IPS-18c (cell line): ENCODE measurements around the gene NINJ2.

Source experiments
- H3K4me3 ChIP-seq: 2 replicates; pipeline ENCODE4 v1.7.0; 2013; ENCODE audit warnings: low read depth, mild to moderate bottlenecking, low read length, moderate library complexity; ENCODE audit not compliant: insufficient read depth
- H3K9me3 ChIP-seq: one replicate; pipeline ENCODE4 v1.6.1; 2013; ENCODE audit warnings: mild to moderate bottlenecking, low read length, moderate library complexity; ENCODE audit not compliant: control insufficient read depth, insufficient read depth

The NINJ2 gene

DNA sequence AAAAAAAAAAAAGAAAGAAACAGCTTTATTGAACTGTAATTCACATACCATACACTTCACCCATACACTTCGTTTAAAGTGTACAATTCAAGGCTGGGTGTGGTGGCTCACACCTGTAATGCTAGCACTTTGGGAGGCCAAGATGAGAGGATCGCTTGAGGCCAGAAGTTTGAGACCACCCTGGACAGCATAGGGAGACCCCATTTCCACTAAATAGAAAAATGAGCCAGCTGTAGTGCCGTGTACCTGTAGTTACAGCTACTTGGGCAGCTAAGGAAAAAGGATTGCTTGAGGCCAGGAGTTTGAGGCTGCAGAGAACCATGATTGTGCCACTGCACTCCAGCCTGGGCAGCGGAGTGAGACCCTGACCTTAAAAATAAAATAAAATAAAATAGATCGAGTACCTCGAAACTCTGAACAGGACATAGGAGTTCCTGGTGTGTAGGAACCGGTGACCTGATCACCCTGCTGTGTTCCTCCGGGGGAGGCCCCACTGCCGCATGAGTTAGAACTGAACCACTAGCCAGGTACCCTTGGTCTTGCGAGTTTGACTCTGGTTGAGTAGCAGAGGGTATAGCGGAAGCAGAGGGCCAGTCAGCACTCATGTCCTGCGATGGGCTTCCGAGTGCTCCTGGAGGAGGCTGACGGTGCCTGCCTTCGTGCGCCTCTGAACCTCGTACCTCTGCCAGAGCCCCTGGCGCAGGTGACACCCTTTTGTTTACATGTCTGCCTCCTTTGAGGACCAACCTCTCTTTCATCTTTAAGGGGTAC lies 123.5 kb downstream of the NINJ2 start:
- H3K9me3 ChIP-seq, result no peaks in the 10 kb centered on the region
- H3K4me3 ChIP-seq, result no peak overlapping the region

DNA sequence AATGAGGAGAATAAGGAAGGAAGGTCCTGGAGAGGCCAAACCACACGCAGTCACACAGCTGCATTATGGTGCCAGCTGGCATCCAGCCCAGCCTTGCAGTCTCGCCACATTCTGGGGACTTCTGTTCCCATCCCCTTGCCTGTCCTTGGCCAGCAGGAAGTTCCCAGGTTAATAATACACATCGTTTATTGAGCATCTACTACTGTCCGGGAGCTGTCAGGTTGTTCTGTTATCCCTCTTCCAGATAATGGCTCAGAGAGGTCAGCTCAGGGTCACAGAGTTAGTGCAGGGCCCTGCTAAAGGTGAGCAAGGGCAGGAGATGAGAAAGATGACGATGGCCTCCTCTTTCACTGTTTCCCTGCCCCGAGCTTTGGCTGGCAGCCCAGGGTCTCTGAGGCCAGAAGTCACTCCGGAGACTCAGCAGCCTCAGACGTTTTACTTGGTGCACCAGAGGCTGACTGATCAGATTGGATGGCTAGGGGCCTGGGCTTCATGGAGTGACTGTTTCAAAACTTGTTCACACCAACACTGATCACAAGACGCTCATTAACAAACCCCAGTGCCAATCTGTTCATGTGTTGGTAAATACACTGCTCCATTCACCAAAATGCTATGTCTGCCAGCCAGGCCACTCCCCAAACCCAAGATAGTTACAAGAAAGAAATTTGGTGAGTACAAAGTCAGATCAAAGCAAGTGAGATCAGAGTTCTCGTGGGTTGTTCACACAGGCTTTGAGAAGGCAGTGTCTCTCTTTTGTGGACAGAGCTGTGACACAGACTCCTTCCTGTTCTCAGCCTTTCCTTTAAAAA lies 124.3 kb downstream of the NINJ2 start:
- H3K4me3 ChIP-seq, result no peak overlapping the region
- no peaks in the 10 kb centered on the region for H3K9me3 ChIP-seq

DNA sequence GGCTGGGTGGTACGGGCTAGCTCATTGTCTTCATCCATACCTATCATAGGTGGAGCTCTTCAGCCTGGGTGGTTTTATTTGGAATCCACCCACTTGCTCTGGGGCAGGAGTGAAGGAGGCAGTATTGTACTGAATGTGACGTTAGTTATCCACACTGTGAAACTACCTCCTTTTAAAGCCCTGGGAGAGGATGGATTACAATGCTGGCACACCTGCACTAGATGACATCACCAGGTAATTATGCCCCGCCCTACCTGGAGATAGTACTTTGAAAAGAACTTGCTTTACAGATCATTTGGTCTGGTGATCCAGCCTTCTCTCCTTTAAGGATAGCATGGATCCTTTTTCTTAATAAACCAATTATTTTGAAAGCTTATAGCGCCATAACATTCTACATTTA lies 125.5 kb downstream of the NINJ2 start:
- H3K4me3 ChIP-seq, result no peak overlapping the region

GRCh38 chr12:536751-537245 lies 126.4 kb downstream of the NINJ2 start:
- H3K9me3 ChIP-seq, result no peaks in the 10 kb centered on the region
- H3K4me3 ChIP-seq, result no peak overlapping the region

More for the DNA sequence above, 125.5 kb downstream of the NINJ2 start:
- no peaks in the 10 kb centered on the region for H3K9me3 ChIP-seq

DNA sequence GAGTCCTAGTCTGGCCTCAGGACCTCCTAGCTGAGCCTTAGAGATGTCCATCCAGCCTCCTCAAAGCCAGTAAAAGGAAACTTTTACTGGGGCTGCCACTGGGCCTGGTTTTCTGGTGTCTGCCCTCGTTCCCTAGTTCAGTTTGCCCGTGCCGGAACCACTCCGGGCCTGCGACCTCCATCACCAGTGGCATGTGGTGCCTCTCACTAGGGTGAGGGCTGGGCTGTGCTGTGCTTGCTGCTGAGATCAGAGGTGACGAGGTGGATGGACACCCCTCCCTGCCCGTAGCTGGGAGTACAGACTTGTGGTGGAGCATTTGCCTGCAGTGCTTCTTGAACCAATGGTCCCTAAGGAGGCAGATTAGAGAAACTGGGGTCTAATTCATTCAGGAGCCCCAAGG lies 127.8 kb downstream of the NINJ2 start:
- H3K4me3 ChIP-seq, result no peak overlapping the region
- no peaks in the 10 kb centered on the region for H3K9me3 ChIP-seq

GRCh38 chr12:534216-534615 lies 129.0 kb downstream of the NINJ2 start:
- no peaks in the 10 kb centered on the region for H3K9me3 ChIP-seq
- H3K4me3 ChIP-seq, result no peak overlapping the region

DNA sequence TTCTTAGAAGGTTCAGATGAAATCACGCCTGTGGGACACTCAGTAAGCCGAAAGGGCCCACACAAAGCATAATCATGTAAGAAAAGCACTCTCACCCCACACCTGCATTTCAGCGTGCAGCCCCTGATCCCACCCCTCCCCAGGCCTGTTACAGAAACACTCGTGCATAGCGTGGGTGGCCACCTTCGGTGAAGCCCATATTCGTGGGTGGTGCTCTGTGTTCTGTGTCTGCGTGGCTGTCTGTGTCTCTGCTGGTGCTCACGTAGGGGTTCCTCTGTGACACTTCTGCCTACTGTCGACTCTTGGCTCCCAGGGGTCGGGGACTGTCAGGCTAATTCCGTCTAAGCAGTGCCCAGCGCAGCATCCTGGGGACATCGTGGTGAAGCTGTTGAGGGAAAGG lies 129.5 kb downstream of the NINJ2 start:
- Histone ChIP-seq H3K9me3 (no peaks in the 10 kb centered on the region), H3K4me3 (no peak overlapping the region)

- Histone ChIP-seq H3K9me3 (no peaks in the 10 kb centered on the region), H3K4me3 (no peak overlapping the region)
Observed at GRCh38 chr12:532908-533565, 130.2 kb downstream of the NINJ2 start.

GRCh38 chr12:531951-532585 lies 131.2 kb downstream of the NINJ2 start:
- H3K4me3 ChIP-seq, result no peak overlapping the region
- no peaks in the 10 kb centered on the region for H3K9me3 ChIP-seq

- H3K9me3 ChIP-seq, result no peaks in the 10 kb centered on the region
- no peak overlapping the region for H3K4me3 ChIP-seq
Observed at GRCh38 chr12:530821-531220, 132.4 kb downstream of the NINJ2 start.

GRCh38 chr12:530308-530707 lies 132.9 kb downstream of the NINJ2 start:
- Histone ChIP-seq H3K4me3 (no peak overlapping the region), H3K9me3 (no peaks in the 10 kb centered on the region)

DNA sequence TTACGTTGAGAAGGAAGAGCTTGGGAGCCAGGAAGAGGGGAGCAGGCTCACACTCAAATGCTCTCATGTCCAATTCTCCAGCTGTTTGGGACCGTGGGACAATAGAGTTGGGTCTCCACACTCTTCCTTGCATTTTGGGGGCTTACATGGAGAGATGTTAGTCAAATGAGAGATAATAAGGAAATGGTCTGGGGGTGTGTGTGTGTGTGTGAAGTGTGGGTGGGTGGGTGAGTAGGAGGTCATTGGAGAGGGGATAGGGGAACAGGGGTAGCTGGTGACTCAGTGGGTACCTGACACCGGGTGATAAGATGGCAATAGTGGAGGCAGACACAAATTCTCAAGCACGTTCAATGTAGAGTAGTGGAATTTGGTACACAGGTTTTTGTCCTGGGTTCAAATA lies 135.5 kb downstream of the NINJ2 start:
- Histone ChIP-seq H3K4me3 (no peak overlapping the region), H3K9me3 (no peaks in the 10 kb centered on the region)

DNA sequence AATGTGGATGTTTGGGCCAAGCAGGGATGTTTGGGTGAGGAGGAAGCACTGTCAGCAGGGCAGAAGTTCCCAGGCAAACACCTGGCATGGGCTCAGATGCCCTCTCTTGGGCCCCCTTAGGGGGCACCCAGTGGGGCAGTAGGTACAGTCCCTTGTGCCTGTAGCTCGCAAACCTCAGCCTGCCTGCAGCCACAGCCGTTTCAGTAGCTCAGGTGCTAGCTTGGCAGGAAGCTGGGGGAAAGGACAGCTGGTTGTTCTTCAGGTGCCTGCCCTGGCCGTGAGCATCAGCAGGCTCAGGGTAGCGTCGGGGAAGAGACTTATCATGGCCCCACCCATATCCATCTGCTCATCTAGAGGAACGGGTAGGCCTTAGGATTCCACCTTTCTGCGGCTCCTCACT lies 136.0 kb downstream of the NINJ2 start:
- Histone ChIP-seq H3K9me3 (no peaks in the 10 kb centered on the region), H3K4me3 (no peak overlapping the region)

DNA sequence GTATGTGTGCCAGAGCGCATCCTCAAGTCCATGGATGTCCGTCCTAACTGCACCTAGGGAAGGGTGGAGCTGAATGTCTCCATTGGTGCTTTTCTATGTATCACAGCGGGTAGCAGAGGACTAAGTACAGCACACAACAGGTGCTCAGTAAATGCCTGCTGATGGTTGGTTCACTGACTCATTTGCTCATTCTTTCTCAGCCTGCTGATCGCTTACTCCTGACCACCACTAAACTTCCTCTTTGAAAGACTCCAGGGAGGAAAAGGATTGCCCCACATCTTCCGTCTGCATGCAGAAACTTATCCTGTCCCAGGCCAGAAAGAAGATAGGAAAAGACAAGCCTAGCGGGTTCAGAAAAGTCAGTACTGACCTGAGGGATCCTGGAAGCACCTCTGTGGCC lies 137.2 kb downstream of the NINJ2 start:
- no peak overlapping the region for H3K4me3 ChIP-seq

GRCh38 chr12:524167-524951 lies 138.9 kb downstream of the NINJ2 start:
- H3K9me3 ChIP-seq, result no peaks in the 10 kb centered on the region
- no peak overlapping the region for H3K4me3 ChIP-seq

More for the DNA sequence above, 137.2 kb downstream of the NINJ2 start:
- H3K9me3 ChIP-seq, result no peaks in the 10 kb centered on the region

- Histone ChIP-seq H3K9me3 (no peaks in the 10 kb centered on the region), H3K4me3 (no peak overlapping the region)
Observed at GRCh38 chr12:522692-523378, 140.4 kb downstream of the NINJ2 start.
